Thymus (tissue), 11 donors: Measurements from ENCODE around the gene CKB. TPM values are rescaled to one million over a fixed set of nuclear protein-coding genes. Genes with fewer than 3 reads are reported as not detected.

Source experiments
- DNase-seq, 9 donors: peaks; one replicate each; pipeline ENCODE4 v3.0.0-alpha.2; 2013; ENCODE audit warnings: low spot score in 9 of 9, low read depth in 6 of 9, missing footprints in 1 of 9
- H3K27ac ChIP-seq, 2 donors: one replicate each; pipeline ENCODE4 v1.5.1; 2013; ENCODE audit warnings: control low read depth in 1 of 2, low read depth in 1 of 2, low read length in 1 of 2, mild to moderate bottlenecking in 1 of 2, moderate library complexity in 1 of 2
- H3K27me3 ChIP-seq, 2 donors: one replicate each; pipeline ENCODE4 v1.5.1; 2013; ENCODE audit warnings: low read length in 1 of 2; ENCODE audit not compliant: control insufficient read depth in 2 of 2, insufficient read depth in 1 of 2
- H3K36me3 ChIP-seq, 2 donors: one replicate each; pipeline ENCODE4 v1.5.1; 2013; ENCODE audit warnings: low read length in 1 of 2, mild to moderate bottlenecking in 1 of 2, moderate library complexity in 1 of 2; ENCODE audit not compliant: control insufficient read depth in 2 of 2, insufficient read depth in 2 of 2
- H3K4me1 ChIP-seq, 2 donors: one replicate each; pipeline ENCODE4 v1.5.1; 2013; ENCODE audit warnings: low read length in 2 of 2; ENCODE audit not compliant: control insufficient read depth in 2 of 2, insufficient read depth in 2 of 2
- H3K4me3 ChIP-seq, 2 donors: one replicate each; pipeline ENCODE4 v1.5.1; 2013; ENCODE audit warnings: low read length in 2 of 2, control low read depth in 1 of 2, mild to moderate bottlenecking in 1 of 2
- H3K9me3 ChIP-seq, 2 donors: one replicate each; pipeline ENCODE4 v1.5.1; 2013; ENCODE audit warnings: low read length in 1 of 2, mild to moderate bottlenecking in 1 of 2; ENCODE audit not compliant: control insufficient read depth in 2 of 2, insufficient read depth in 1 of 2
- WGBS: extraction: QIAGEN DNeasy Blood & Tissue Kit; methylation state at CpG from one replicate; pipeline ENCODE4 v1.1.7; 2013; 5-methylcytosine and 5-hydroxymethylcytosine counted together
- polyA plus RNA-seq: library from polyadenylated mRNA; stranded (reverse); fragments of 200-250 nt; gene quantifications from one replicate; pipeline ENCODE4 v1.2.3, GENCODE V29; 2013
- total RNA-seq: library from RNA; stranded (reverse); fragments of 120-200 nt; gene quantifications from one replicate; pipeline ENCODE4 v1.2.4, GENCODE V29; 2013
- donor health status: healthy.

The CKB gene
- total and polyA plus RNA-seq, 2 donors = 8.6 to 37.9 TPM

- Histone ChIP-seq H3K36me3 (peaks cover 12 to 31% of the 10 kb centered on the region in 2 donors), H3K9me3 (no peaks in the 10 kb centered on the region), H3K4me1 (peaks cover 9 to 18% of the 10 kb centered on the region in 2 donors), H3K27me3 (no peaks in the 10 kb centered on the region), H3K27ac (peak overlapping the region; percentile 74 to 99), H3K4me3 (peak overlapping the region; percentile 83 to 93)
- 11% methylated on average over 36 of the region's 36 CpGs for WGBS
- peak in 3 of 9 donors; percentile 22 to 55 (median 37) for DNase-seq
Measured at GRCh38 chr14:103561381-103562178, 39.0 kb upstream of the CKB start.

DNA sequence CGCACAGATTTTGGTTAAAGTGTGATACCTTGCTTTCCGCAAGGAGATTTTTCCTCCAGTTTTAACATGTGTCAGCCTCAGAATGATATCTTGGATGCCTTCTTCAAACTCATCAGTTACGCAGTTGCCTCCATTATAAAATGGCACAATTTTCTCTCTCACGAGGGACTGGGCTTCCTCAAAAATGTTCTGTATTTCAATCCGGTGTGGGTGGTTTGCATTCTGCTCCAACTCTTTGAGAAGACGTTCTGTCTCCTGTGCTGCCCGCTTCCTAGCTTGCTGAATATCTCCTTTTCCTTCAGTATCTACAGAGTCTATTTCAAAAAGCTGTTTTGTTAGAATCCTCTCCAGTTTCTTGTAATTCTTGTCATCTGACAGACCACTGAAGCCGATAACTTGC is 38.1 kb upstream of the CKB start:
- no peak overlapping the region for H3K4me3 ChIP-seq
- H3K27me3 ChIP-seq = no peaks in the 10 kb centered on the region
- H3K36me3 ChIP-seq = peaks cover 12 to 34% of the 10 kb centered on the region in 2 donors
- WGBS = 83% methylated on average over 8 of the region's 8 CpGs
- peaks cover 9 to 18% of the 10 kb centered on the region in 2 donors for H3K4me1 ChIP-seq
- no peak overlapping the region for H3K27ac ChIP-seq
- no peak for DNase-seq
- no peaks in the 10 kb centered on the region for H3K9me3 ChIP-seq

- no peak overlapping the region for H3K27ac ChIP-seq
- 95% methylated on average over 9 of the region's 9 CpGs for WGBS
- no peaks in the 10 kb centered on the region for H3K27me3 ChIP-seq
- peaks cover 9 to 18% of the 10 kb centered on the region in 2 donors for H3K4me1 ChIP-seq
- no peaks in the 10 kb centered on the region for H3K9me3 ChIP-seq
- peaks cover 12 to 35% of the 10 kb centered on the region in 2 donors for H3K36me3 ChIP-seq
- no peak overlapping the region for H3K4me3 ChIP-seq
- DNase-seq = no peak
Measured at GRCh38 chr14:103559766-103560165, 37.1 kb upstream of the CKB start.

- Histone ChIP-seq H3K4me1 (peaks cover 9 to 11% of the 10 kb centered on the region in 2 donors), H3K36me3 (peaks cover 12 to 35% of the 10 kb centered on the region in 2 donors)
- WGBS = 97% methylated on average over 16 of the region's 16 CpGs
Measured at GRCh38 chr14:103558071-103558882, 35.6 kb upstream of the CKB start.

DNA sequence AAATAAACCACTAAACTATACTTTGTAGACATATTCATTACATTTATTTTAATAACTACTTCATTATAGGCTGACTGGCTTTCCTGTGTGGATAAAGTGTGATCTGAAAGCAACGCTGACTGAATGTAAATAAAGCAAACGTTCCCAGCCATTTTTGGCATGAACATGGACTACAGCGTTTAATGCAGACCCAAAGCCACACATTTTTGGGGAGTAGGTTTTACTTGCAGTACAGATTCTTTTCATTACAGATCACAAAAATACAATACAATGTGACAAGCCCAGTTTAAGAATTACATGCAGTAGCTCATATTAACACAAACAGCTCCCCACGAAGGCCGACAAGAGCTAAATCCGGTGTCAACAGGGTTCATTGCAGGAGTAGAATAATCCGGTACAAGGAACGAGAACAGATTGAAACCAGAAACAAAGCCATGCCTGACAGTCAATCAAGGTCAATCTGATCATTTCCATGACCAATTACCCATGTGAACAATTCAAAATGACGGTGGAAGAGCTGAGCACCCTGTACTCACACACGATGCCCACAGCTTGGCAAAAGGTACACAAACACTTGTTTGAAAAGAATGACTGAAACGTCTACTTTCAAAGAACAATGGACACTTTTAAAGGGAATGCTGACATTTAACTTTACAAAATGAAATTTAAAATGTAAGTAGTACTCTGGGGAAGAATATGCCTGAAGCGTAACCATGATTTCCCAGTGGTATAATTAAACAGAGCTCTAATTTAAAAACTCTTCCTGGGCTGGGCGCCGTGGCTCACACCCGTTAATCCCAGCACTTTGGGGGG is 34.5 kb upstream of the CKB start:
- Histone ChIP-seq H3K36me3 (peaks cover 12 to 35% of the 10 kb centered on the region in 2 donors), H3K27ac (no peak overlapping the region), H3K27me3 (no peaks in the 10 kb centered on the region), H3K4me1 (peaks cover 9 to 11% of the 10 kb centered on the region in 2 donors), H3K9me3 (no peaks in the 10 kb centered on the region), H3K4me3 (no peak overlapping the region)
- no peak for DNase-seq
- 95% methylated on average over 15 of the region's 15 CpGs for WGBS

More at GRCh38 chr14:103558071-103558882, 35.6 kb upstream of the CKB start:
- Histone ChIP-seq H3K9me3 (no peaks in the 10 kb centered on the region), H3K27ac (no peak overlapping the region), H3K4me3 (no peak overlapping the region), H3K27me3 (no peaks in the 10 kb centered on the region)
- no peak for DNase-seq

GRCh38 chr14:103555559-103556337 is 33.1 kb upstream of the CKB start:
- no peaks in the 10 kb centered on the region for H3K9me3 ChIP-seq
- H3K4me3 ChIP-seq = no peak overlapping the region
- peaks cover 12 to 33% of the 10 kb centered on the region in 2 donors for H3K36me3 ChIP-seq
- H3K4me1 ChIP-seq = peaks cover under 1 to 2% of the 10 kb centered on the region in 2 donors
- no peaks in the 10 kb centered on the region for H3K27me3 ChIP-seq
- WGBS = 97% methylated on average over 15 of the region's 15 CpGs
- DNase-seq = no peak
- no peak overlapping the region for H3K27ac ChIP-seq

DNA sequence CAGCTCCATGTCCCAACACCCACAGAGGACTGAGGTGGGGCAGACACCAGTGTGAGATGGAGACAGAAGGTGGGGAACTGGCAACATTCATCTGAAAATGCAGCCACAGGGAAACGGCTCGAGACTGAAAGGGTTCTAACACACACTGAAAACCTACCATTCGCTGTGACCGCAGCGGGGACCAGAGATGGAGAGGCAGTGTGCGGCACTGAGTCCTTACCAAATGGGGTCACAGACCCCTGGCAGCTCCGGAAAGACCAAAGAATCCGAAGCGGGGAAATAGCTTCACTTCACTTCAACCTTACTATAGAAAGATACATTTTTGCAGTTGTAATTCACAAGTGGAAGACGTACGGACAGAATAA is 30.2 kb upstream of the CKB start:
- Histone ChIP-seq H3K36me3 (peaks cover 0 to 9% of the 10 kb centered on the region in 2 donors), H3K9me3 (no peaks in the 10 kb centered on the region), H3K4me1 (no peaks in the 10 kb centered on the region), H3K27ac (no peak overlapping the region), H3K27me3 (no peaks in the 10 kb centered on the region), H3K4me3 (no peak overlapping the region)
- WGBS = 97% methylated on average over 11 of the region's 11 CpGs
- no peak for DNase-seq

DNA sequence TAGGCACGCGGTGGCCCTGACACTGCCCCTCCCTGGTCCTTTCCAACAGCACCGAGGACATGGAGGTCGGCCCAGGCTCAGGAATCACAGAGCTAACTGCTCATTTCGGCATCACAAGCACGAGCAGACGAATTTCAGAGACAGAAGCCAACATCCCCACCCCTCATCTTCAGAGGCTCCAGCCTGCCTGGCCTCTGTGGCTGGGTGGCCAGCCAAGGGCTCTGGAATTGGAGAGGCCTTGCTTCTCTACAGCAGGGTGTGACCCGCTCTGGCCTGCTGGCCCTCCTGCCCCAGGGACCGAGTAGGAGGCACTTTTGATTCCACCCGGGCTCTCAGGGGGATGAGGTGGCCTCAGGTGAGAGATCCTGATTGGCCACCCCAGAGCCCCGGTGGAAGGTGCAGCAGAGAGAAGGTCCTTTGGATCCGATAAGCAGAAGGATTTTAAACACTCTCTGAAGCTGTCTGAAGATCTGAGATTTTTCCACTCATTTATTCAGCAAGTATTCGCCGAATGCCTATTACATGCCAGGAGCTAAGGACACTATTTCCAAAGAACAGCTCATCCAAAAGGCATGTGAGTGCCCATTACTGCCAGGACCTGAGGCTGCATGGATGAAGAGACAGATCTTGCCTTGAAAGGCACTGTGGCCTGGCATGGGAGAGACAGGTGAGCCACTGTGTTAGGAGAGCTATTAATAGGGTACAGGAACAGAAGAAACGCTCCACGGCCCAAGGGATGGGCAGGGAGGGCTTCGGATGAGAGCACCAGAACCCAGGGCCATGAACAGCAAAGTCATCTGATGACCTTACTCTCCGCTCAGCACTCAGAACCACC is 29.6 kb upstream of the CKB start:
- H3K36me3 ChIP-seq = peaks cover 0 to 6% of the 10 kb centered on the region in 2 donors
- no peak for DNase-seq
- no peak overlapping the region for H3K4me3 ChIP-seq
- no peak overlapping the region for H3K27ac ChIP-seq
- H3K4me1 ChIP-seq = no peaks in the 10 kb centered on the region
- no peaks in the 10 kb centered on the region for H3K9me3 ChIP-seq
- WGBS = 96% methylated on average over 18 of the region's 18 CpGs
- no peaks in the 10 kb centered on the region for H3K27me3 ChIP-seq
